Activated CD4-positive, alpha-beta T cell treated with anti-CD3 and anti-CD28 coated beads for 24 hours (primary cell): ENCODE results near the gene RTKN2.

Experiments used
- DNase-seq, 2 donors: peaks; one replicate each; pipeline ENCODE4 v3.0.0-alpha.2; 2020; ENCODE audit warnings: low read depth in 2 of 2

Gene RTKN2

DNA sequence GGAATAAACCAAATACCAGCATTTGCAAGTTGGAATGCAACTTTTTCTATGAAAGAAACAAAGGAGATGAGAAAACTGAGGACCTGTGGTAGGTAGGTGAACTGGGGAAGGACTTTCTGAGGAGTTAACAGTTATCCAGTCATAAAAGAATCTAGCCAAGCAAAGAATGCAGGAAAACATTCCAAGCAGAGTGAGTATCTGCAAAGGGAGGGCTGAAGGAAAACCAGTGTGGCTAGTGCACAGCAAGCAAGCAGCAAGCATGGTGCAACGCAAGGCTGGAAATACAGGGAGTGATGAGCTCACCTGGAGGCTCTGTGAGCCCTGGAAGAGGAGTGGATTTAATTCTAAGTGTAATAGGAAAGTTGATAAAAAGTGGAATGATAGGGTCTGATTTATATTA is 44.0 kb downstream of the RTKN2 start:
- no peak for DNase-seq

DNA sequence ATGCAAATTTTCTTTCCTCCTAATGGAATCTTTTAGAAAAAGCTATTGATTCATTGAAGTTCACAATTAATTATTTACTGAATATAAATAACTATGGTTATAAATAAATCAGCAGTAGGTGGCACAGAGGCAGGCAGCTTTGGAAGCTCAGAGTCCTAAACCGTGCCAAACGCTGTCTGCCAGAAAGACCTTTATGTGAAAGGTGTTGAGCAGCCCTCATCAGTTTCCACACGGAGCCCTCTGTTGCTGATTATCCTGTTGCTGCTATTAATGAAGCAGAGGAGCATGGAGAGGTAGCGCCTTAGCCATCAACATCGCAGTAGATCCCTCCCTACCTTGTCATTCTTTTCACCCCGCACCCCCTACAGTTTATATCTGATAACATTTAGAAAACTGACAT is 51.0 kb downstream of the RTKN2 start:
- DNase-seq = no peak

DNA sequence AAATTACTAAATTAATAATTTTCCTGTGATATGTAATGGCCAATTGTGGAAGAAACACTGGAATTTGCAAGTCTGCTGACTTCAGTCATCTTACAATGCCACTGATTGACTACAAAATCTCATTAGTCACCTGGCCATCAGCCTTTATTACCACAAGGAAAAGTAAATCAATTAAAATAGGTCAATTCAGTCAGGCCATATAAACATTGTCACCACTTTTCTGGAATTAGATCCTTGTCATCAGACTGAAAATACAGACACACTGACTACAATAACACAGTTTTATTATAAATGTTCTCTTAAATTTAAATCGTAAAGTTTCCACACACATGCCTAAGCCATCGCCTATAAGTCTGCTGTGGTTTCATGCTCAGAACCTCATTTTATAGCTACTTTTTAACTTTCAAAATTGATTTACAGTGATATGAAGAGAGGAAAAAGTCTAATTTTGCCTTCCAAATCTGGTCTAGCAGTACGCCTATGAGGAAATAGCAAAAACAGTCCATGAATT is 54.2 kb downstream of the RTKN2 start:
- DNase-seq = no peak

DNA sequence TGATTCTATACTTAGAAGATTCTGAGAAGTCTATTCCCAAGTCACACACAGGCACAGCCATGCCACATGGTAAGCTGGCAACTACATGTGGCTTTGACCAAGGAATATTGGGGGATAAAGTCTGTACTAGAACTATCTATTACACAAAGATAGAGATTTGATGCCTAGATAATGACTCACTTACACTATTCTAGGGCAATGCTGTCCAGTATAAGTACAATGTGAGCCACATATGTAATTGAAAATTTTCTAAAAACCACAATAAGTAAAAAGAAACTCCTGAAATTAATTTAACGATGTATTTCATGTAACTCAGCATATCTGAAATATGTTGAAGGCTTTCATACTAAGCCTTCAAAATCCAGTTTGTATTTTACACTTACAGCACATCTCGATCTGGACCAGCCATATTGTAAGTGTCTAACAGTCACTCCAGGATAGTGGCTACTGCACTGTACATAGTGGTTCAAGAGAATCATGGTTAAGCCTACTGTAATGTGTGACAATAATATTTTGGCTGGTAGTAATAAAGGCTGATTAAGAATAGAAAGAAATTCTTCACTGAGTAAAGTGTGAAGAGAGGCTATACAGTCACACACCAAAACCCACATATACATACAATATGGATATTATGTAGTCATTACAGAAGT is 62.8 kb downstream of the RTKN2 start:
- no peak for DNase-seq

DNA sequence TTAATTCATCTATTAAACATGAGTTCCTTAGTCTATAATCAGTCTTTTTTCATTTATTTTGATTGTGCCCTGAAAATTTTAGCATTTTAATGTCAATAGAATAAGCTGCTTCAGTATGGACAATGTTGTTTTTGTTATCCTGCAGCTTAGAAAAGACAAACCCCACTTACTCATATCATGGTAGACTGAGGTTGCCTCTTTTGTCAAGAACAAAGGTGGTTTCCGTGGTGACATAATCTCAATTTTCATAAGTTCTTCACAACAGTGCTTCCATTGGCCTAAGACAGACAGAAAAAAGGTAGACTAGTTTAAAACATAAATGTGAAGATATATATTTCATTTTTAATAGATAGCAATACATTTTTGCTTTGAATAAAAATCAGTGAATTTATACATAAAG is 69.1 kb downstream of the RTKN2 start:
- DNase-seq = no peak

DNA sequence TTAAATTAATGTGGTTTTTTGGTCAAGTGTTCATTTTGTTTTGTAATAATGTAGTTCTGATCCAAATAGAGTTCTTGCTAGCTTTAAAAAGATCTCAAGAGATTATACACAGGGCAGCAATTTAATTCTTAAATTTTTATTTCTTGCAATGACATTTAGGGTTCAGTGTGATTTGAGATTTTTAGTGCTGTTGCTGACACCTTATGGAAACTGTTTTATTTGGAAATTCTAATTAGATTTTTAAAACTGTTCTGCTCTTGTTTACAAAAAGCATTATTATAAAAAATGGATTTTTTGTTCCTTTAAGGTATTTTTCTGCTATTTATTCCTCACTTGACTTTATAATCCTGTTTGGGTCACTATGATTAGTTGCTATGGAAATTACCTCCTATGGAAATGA is 72.1 kb downstream of the RTKN2 start:
- DNase-seq = no peak

DNA sequence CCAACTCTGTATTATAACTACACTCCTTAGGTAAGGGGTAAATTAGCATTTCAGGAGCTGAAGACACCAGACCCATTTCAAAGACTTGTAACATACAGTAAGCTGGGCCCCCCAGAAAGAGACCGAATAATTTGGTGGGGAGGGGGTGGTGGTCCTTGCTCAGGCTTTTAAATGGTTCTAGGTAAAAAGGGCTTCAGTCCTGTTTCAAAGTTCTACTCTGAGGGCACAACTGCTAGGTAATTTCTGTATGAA is 73.0 kb downstream of the RTKN2 start:
- no peak for DNase-seq

DNA sequence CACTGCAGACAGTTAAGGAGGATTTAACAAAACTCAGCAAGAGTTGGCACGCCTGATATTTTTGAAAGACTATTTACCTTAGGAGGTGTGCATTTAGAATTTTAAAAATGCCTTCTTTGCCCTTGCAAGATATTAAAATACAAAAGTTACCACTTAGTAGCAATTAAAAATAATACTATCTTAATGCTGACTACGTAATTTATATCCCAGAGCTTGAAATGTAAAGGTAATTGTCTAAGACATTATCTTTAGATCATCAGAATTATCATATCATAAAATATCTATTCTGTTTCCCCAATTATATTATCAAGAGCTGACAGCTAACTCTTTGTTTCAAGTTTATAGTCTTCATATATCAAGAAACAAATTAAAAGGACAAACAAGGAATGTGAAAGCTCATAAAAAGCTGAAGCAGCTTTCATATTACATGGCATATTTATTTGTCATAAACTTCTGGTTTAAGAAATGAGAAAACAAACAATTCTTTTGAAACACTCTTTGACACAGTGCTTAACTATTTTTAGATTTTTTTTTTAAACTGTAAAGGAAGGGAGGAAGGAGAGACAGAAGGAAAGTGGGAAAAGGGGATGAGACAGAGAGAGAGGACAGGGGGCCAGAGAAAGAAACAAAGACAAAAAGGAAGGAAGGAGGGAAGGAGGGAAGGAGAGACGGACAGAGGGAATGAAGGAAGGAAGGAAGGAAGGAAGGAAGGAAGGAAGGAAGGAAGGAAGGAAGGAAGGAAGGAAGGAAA is 73.5 kb downstream of the RTKN2 start:
- no peak for DNase-seq

DNA sequence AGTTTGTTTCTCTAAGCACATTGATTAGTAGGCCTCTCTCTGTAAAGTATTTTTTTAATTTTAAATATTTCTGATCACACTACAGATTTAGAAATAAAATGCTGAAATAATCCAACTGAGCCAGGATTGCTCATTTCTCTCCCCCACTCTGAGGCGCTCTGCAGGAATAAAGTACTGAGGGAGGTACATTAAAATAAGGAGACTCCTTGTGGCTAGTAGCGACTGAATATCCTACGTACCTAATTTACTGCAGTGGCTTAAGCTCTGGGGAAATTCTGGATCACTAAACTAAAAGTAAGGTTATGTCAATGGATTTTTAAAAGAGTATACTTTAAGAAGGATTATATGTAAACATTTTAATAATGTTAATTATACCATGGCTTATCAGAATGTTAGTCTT is 75.2 kb downstream of the RTKN2 start:
- DNase-seq = no peak

DNA sequence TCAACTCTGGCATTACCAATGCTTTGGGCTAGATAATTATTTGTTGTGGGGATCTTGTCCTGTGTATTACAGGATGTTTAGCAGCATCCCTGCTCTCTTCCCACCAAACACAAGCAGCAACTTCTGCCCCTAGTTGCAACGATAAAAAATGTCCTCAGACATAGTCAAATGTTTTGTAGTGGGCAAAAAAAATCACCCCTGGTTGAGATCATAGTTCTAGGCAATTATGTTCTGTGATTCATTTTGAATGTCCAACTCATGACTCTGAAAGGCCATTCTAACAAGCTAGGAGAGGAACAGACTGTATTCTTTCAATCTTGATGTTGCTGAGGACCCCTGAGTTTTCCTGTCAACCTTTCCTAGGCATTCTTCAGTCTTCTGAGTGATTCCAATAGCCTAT is 79.5 kb downstream of the RTKN2 start:
- no peak for DNase-seq

DNA sequence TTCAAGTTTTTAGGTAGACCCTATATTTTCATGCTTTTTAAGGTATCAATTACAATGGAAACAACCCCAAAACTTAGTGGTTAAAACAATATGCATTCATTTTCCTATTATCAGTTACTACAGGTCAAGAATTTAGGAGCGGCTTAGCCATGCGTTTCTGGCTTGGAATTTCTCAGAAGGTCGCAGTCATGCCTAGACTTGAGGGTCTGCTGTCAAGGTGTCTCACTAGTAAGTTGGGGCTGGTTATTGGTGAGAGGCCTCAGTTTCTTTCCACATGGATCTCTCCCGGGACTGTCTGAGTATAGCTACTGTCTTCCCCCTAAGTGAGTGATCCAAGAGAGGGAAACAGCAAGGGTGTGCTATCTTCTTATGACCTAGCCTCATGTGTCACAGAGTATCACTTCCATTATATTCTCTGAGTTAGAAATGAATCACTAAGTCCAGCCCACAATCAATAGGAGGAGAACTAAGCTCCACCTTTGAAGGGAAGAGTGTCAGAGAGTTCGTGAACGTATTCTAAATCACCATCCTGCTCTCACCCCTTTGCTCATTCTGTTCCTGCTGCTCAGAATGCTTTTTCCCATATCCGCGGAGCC is 80.5 kb downstream of the RTKN2 start:
- DNase-seq = no peak

DNA sequence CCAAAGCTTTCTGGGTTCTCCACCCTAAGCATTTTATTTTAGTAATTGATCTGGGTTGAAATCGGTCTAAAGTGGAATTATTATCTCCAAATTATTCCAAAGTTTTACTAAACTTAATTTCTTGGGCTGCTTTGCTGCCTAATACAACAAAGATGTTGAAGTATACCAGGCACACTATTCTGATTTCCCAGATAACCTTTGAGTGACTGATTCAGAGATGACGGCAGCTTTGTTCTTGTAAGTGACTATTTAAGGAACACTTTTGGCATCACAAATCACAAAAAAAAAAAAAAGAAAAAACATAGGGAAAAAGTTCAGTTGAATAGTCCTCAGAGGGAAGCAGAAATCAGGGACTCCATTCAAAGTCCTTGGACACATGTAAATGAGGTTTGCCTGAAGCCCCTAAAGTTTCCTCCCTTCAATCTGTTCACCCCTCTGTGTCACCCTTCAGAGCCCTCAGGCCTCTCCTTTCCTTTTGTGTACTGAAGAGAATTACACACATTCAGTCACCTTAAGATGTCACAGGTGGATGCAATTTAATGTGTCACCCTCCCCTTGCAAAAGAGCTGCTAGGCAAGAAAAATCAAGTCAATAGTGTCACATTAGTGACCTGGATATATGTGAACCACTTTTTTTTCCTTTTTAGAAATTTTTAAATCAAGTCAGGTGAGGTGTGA is 81.5 kb downstream of the RTKN2 start:
- DNase-seq = no peak

DNA sequence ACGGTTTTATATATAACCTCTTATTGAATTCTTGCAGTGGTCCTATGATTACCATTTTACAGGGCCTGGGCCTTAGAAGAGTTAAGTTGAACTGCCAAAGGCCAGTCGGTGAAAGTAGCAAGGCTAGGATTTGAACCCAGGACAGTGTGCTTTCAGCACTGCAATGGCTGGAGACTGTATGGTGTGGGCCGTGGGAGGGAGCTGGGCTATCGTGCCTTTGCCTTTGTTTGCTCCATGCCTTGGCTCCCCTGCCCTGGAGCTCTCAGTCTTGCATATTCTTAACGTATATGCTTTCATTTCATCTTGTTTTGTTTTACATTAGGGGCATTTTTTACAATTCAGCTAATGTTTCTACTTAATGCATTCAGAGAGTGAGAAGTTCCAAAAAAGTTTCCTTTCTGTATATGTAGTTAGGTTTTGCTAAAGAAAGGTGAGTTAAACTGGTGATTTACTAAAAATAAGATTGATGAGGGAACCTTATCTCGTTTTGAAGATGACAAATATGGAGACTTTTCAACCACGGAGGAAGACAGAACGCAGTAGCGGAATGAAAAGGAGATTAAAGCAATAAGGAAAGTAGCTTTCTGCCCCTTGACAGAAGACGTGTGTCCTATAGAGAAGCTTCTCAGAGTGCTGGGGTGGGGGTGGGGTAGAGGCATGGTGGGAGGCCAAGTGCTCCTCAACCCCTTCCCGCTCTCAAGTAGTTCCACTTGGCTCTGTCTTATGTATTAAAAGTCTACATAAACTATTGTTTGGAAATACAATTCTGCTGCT is 82.5 kb downstream of the RTKN2 start:
- DNase-seq = no peak

DNA sequence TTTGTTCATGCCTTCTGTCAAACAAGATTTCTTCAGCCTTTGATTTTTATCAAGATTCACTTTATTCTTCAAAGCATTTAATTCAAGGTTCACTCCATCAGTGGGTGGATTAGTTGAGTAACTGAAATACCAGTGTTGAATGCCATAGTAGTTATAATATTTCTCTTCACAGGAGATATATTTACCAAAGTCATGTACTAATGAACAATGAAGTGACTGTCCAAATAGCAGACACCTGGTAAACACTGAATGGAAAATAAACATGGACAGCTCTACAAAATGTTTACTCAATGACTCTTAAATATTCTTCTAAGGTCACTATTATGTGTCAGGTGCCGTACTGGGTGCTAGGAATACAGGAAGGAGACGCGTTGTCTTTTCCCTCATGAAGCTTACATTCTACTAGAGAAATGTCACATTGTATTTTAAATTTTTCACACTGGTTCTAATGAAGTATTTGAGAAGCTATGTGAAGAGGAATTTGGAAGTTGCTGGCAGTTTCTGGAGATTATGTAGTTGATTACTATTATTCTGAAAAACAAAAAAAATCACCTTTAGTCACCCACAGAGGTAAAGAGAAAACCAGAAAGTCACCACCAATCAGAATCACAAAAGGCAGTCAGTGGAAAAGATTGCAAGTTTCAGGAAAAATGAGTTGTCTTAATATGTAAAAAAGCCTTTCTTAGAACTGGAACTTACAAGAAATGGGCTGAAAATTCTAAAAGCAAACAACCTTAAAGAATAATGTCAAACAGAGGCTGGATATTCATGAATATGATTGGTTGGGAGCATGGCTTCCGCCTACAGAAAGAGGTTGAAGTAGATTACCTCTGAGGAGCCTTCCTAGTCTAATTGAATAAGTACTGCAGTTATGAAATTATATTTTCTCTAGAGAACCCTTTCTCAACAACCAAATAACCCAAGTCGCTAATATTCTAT is 84.5 kb downstream of the RTKN2 start:
- DNase-seq = no peak

DNA sequence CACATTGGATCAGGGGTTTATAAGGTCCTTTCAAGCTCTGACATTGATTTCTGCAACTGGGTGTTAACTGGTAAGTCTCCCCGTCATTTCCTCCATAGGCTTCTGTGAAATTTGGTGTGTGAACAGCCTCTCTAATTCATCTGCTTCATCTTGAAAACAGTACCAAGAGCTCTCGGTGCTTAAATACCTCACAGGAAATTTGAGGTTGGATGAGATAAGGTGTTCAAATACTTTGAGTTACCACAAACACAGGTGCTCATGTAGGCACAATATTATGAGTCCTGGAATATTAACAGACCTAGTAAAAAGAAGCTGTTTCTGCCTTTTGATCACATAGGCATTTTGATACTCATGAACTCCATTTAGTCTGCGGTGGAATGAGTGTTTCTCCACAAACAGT is 85.2 kb downstream of the RTKN2 start:
- DNase-seq = peak in 1 of 2 donors; percentile 35

DNA sequence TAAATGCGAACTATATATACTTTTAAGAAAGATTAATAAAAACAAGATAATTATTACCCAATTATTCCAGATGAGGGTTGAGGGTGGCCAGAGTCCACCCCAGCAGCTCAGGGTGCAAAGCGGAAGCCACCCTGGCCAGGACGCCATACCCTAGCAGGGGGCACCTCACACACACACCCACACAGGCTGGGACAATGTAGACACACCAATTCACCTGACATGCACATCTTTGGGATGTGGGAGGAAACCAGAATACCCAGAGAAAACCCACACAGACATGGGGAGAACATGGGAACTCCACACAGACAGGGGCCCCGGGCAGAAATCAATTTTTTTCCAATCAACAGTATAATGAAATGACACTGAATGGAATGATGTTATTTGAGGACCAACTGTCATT is 86.0 kb downstream of the RTKN2 start:
- no peak for DNase-seq

DNA sequence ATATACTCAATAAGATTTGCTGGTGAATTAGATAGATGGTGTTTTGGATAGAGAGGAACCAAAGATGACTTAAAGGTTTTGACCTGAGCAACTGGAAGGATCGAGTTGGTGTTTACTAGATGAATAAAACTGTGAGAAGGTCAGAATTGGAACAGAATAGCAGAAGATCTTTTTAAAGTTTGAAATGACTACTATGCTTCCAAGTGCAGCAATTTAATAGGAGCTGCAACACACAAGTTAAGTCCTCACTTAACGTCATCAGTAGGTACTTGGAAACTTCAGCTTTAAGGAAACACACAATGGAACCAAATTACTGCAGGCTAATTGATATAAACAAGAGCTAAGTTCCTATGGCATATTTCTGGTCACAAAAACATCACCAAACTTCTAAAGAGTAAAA is 86.5 kb downstream of the RTKN2 start:
- no peak for DNase-seq

DNA sequence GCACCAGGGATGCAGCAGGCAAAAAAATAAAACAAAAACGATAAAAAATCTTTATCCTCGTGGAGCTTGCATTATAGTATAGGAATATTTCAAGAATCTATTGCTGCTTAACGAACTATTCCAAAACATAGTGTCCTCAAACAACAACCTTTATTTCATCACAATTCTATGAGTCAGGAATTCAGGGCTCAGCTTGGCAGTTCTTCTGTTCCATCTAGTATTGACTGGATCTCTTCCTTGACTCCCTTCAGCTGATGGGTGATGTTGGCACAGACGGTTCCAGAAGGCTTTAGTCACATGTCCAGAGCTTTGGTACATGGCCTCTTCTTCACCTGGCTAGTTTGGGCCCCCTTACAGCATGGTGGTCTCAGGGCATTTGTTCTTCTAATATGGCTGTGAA is 88.0 kb downstream of the RTKN2 start:
- no peak for DNase-seq

DNA sequence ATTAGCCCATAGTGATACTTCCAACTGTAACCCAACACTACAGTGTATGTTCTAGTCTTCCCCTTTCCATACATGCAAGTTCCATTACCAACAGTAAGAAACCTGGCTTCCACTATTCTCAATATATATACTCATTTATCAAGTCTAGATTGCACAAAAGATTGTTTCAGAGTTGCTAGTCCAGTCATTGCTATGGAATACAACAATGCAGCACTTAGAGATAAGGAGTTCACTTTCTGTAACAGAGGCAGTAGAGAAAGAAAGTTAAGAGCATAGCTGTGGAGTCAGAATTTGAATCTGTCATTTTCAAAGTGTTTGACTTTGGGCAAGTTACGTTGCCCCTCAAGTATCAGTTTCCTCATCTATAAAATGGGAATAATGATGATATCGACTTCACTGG is 90.1 kb downstream of the RTKN2 start:
- DNase-seq = no peak

DNA sequence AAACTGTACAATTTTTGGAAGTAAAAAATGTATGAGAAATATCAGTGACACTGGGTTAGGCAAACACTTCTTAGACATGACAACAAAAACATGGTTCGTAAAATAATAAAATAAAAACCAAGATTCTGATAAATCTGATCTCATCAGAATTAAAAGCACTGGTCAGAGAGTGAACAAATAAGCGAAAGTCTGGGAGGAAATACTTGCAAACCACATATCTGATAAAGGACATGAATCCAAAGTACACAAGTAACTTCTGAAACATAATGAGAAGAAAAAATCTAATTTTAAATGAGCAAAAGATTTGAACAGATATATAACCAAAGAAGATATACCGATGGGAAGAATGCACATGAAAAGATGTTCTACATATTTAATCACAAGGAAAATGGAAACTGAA is 91.5 kb downstream of the RTKN2 start:
- DNase-seq = no peak

DNA sequence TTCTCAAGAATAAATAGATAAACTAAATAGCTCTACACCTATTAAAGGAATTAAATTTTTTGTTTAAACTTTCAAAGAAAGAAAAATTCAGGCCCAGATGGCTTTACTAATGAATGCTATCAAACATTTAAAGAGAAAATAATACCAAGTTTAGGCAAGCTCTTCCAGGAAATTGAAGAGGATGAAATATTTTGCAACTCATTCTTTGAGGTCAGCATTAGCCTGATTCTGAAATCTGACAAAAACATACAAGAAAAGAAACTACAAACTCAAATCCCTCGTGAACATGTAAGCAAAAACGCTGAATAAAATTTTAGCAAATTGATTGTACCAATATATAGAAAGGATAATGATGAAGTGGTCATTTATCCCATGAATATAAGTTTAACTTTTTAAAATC is 93.4 kb downstream of the RTKN2 start:
- no peak for DNase-seq
